ENCODE results near the gene QSER1. TPM values are rescaled to one million over a fixed set of nuclear protein-coding genes. Genes with fewer than 3 reads are reported as not detected.

QSER1 gene
- total RNA-seq, 1 experiment from 2014 or later, result 48.0 TPM

GRCh38 chr11:32990481-32990880 lies 97.9 kb downstream of the QSER1 start:
- ChIA-PET POLR2A (no interaction called here), CTCF (no interaction called here), RAD21 (ENCODE audit: low non-redundant PET in 1 of 2, low total read pairs in 2 of 2, uncharacterized antibody in 2 of 2, unreplicated experiment in 2 of 2) (no interaction called here)
- H3K9me2 ChIP-seq (ENCODE audit: insufficient read depth), result no peaks in the 10 kb centered on the region
- H3K36me3 ChIP-seq (ENCODE audit: control insufficient read depth in 1 of 2, insufficient read depth in 2 of 2, low read length in 2 of 2), result no peaks in the 10 kb centered on the region
- no peak for ATAC-seq
- no peaks in the 10 kb centered on the region for H3K4me1 ChIP-seq (ENCODE audit: control insufficient read depth in 1 of 2, insufficient read depth in 2 of 2, low read length in 2 of 2)
- no peak for DNase-seq (ENCODE audit: low read depth, low spot score)
- H3K4me2 ChIP-seq (ENCODE audit: low read length), result no peak overlapping the region
- H3K9me3 ChIP-seq (ENCODE audit: control insufficient read depth in 1 of 2, insufficient read depth in 1 of 2, low read depth in 1 of 2, low read length in 2 of 2), result peaks cover 0 to 5% of the 10 kb centered on the region in 2 experiments; a peak in 1 of 4 replicates
- intact Hi-C loops (cut with micrococcal nuclease), result no loop called here
- no peak overlapping the region for H3K9ac ChIP-seq (ENCODE audit: low read length)
- no peaks in the 10 kb centered on the region for H4K20me1 ChIP-seq (ENCODE audit: insufficient read depth)
- no peaks in the 10 kb centered on the region for H3K27me3 ChIP-seq (ENCODE audit: insufficient read depth, low read length)
- BruUV-seq (replicated peaks), result no TSS peak
- no peak overlapping the region for H3K4me3 ChIP-seq (replicated peaks in 1 of 2; ENCODE audit: low read depth in 1 of 2, low read length in 2 of 2)
- H2AFZ ChIP-seq (ENCODE audit: low read depth, low read length, poor library complexity, severe bottlenecking), result no peak overlapping the region
- TF ChIP-seq RAD21 (IDR thresholded peaks at IDR 0.05; ENCODE audit: low read depth) (no peak), ELF1 (IDR thresholded peaks at IDR 0.05; ENCODE audit: borderline replicate concordance, low read depth) (no peak), SIN3A (IDR thresholded peaks at IDR 0.05; ENCODE audit: low read depth) (no peak), ZFX (IDR thresholded peaks at IDR 0.05) (no peak), FOSL1 (IDR thresholded peaks at IDR 0.05; ENCODE audit: low read depth) (no peak), SP1 (IDR thresholded peaks at IDR 0.05; ENCODE audit: low read depth) (no peak), ZNF274 (IDR thresholded peaks at IDR 0.05; ENCODE audit: low read depth, low read length) (no peak), SRF (IDR thresholded peaks at IDR 0.05; ENCODE audit: low read depth) (no peak), POLR2A (IDR thresholded peaks at IDR 0.05; ENCODE audit: borderline replicate concordance, extremely low read depth, insufficient read depth, insufficient read length) (no peak), TCF7L2 (IDR thresholded peaks at IDR 0.05; ENCODE audit: borderline replicate concordance, extremely low read depth, insufficient read depth, insufficient read length) (no peak), EGR1 (IDR thresholded peaks at IDR 0.05; ENCODE audit: low read depth) (no peak), YY1 (IDR thresholded peaks at IDR 0.05; ENCODE audit: extremely low read depth, insufficient replicate concordance, low read depth, low read length) (no peak), CEBPB (IDR thresholded peaks at IDR 0.05; ENCODE audit: low read depth) (no peak), CBX3 (IDR thresholded peaks at IDR 0.05; ENCODE audit: low read depth) (no peak), ZBTB33 (IDR thresholded peaks at IDR 0.05; ENCODE audit: extremely low read depth, insufficient replicate concordance, low read length) (no peak), JUND (IDR thresholded peaks at IDR 0.05) (no peak), EZH2phosphoT487 (IDR thresholded peaks at IDR 0.05; ENCODE audit: borderline replicate concordance) (no peak)
- TF ChIP-seq, protein P1, sequence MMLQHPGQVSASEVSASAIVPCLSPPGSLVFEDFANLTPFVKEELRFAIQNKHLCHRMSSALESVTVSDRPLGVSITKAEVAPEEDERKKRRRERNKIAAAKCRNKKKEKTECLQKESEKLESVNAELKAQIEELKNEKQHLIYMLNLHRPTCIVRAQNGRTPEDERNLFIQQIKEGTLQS (IDR thresholded peaks at IDR 0.05), result no peak
- TF ChIP-seq, protein P2, sequence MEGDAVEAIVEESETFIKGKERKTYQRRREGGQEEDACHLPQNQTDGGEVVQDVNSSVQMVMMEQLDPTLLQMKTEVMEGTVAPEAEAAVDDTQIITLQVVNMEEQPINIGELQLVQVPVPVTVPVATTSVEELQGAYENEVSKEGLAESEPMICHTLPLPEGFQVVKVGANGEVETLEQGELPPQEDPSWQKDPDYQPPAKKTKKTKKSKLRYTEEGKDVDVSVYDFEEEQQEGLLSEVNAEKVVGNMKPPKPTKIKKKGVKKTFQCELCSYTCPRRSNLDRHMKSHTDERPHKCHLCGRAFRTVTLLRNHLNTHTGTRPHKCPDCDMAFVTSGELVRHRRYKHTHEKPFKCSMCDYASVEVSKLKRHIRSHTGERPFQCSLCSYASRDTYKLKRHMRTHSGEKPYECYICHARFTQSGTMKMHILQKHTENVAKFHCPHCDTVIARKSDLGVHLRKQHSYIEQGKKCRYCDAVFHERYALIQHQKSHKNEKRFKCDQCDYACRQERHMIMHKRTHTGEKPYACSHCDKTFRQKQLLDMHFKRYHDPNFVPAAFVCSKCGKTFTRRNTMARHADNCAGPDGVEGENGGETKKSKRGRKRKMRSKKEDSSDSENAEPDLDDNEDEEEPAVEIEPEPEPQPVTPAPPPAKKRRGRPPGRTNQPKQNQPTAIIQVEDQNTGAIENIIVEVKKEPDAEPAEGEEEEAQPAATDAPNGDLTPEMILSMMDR (IDR thresholded peaks at IDR 0.05 in 2 of 3, conservative IDR thresholded peaks at IDR 0.05 in 1 of 3; ENCODE audit: borderline replicate concordance in 1 of 3, insufficient read depth in 1 of 3, low read depth in 2 of 3, low read length in 2 of 3), result no peak
- TF ChIP-seq, protein P3, sequence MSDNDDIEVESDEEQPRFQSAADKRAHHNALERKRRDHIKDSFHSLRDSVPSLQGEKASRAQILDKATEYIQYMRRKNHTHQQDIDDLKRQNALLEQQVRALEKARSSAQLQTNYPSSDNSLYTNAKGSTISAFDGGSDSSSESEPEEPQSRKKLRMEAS (IDR thresholded peaks at IDR 0.05), result no peak
- no peaks in the 10 kb centered on the region for H3K79me2 ChIP-seq (ENCODE audit: insufficient read depth, low read length)
- H3K27ac ChIP-seq (ENCODE audit: low read depth, low read length), result no peak overlapping the region
